ENCODE data around the gene AVPR2.

The AVPR2 gene

DNA sequence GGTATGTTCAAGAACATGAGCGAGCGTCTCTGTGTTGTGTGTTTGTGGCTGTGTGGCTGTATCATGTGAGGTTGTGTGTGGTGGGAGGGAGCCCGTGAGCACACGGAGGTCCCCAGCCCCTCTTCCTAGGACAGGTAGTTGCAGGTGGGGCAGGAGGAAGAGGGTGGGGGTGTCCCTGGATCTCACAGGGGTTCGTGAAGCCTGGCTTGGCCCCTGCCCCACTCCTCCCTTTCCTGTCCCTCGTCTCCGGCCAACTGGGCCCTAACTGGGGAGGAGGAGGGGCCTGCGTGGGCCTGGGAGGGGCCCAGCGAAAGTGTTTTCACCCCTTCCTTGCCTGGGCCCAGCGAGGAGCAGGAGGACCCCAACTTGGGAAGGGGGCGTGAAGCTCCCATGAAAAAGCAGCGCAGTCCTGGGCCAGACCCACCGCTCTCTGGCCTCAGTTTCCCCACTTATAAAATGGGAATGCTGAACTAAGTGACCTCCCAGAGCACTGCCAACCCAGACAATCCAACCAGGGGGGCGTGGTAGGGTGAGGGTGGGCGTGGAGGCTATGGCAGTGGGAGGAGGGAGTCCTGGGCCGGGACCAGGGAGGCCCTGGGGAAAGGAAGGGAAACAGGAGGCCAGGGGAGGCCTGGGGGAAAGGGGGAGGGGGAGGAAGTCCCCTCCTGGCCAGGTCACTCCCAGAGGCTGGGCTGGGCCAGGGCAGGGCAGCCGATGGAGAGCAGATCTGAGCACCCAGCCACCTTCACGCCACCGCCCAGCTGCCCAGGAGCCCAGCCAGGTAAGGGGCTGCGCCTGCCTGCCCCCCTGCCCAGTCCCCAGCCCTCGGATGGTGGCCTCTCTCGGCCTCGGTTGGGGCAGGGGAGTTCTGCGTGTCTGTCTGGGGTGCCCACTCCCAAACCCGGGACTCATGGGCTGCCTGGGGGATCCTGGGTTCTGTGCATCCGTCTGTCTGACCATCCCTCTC, at the start of gene AVPR2:
Gene AVPR2 (plus strand): TSS at position 683 of the 967 bp plus-strand sequence. CDS start 473 bp downstream, outside the sequence.
- no peak for DNase-seq

DNA sequence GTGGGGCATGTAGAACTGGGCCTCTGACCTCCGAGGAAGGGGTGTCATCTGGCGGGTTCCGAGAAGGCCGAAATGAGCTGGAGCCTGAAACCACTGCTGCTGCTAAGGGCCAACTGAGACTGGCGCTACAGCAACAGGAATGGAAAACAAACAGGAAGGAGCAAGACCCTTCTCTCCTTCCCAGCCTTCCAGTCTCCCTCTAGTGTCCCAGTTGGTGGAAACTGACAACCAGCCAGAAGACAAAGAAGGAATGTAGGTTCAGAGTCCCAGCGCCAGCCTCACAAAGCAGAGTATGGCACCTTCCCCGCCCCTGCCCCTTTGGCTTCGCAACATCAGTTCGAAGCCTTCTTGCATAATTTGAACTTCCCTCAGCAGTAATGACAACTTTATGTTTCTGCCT, 49.8 kb upstream of the AVPR2 start:
- no peak for DNase-seq

DNA sequence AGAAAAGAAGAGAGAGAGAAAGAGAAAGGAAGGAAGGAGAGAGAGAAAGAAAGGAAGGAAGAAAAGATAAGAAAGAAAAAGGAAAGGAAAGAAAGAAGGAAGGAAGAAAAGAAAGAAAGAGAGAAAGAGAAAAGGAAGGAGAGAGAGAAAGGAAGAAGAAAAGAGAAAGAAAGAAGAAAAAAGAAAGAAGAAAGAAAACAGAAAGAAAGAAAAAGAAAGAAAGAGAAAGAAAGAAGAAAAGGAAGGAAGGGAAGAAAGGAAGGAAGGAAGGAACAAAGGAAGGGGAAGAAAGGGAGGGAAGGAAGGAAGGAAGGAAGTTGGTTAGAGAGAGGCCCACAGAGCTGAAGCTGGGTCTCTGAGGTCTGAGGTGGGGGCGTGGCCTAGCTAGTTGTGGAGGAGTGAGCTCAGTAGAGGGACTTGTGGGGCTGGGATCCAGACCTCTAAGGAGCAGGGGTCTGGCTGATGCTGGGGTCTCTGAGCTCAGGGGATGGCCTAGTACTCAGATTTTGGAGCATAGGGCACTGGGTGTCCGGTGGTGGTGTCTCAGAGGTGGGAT, 47.0 kb upstream of the AVPR2 start:
- DNase-seq: no peak

DNA sequence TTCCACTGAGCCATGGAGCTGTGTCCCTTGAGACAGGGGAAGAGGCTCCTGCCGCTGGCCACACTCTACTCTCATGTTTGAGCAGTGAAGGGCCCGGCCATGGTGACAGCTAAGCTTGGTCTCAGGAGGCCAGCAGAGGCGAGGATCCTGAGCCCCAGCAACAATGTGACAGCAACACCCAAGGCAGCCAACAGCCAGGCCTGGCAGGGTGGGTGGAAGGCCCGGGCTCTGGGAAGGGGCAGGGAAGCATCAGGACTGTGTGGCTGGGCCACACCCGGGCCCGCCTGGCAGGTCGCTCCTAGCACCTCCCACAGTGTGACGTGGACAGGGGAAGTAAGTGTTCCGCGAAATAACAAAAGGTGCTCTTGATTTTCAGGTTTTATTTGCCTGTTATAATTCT, 43.3 kb upstream of the AVPR2 start:
- DNase-seq: no peak

DNA sequence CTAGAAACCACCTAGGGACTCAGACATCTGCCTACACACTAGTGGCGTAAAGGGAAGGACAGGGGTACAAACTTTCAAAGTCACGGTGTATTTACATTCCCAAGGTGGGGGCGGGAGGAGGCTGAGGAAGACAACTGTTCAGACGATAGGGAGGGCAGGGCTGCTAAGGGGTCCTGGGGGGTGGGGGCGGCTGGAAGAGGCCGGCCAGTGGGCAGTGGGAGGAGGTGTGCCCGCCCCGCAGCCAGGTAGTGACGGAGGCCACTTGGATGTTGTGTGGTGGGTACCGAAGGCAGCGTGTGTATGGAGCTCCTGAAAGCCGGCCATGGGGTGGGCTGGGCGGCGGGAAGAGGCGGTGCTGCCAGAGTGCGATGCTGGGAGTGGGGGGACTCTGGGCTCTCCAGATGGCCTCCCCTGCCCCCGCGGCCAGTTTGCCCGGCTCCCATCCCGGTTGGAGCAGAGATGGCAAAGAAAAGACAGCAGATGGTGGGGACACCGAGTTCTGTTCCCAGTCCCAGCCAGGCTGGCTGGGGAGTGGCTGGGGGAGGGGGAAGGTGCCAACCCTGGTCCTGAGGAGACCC, 42.7 kb upstream of the AVPR2 start:
- DNase-seq: no peak

DNA sequence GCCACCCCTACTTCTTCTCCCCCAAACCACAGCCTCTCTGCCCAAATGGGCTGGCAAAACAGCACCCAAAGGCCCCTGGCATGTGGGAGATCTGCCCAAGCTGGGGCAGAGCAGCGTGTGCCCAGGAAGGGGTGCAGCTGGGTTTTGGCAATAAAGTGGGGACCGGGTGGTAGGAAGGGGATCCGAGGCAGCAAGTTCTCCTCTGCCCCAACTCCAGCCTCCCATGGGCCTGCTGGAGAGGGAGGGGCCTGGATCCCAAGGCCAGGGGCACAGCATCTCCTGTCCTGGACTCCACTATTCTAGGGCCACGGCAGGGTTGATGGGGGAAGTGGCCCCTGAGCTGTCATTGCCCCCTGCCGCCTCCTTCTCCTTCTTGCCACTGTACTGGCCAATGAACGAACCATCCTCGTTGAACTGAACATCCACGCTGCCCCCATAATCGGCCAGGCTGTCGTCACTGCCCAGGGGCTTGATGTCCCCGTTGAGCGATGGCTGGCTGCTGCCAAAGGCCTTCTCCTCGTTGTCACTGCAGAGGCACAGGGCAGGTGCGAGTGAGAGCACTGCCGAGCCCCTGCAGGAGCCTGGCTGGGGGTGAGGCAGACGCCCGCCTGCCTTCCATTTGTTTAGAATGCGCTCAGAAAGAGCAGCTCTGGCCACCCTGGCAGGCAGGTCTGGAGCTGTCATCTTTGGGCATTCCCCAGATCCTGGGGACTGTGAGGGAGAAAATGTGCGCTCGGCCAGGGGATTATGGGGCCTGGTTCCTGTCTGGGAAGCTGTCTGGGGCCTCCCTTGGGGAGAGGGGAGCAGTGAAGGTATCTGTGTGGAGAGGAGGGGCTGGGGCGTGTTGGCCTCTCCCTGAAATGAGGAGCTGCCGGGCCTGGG, 41.9 kb upstream of the AVPR2 start:
- no peak for DNase-seq

DNA sequence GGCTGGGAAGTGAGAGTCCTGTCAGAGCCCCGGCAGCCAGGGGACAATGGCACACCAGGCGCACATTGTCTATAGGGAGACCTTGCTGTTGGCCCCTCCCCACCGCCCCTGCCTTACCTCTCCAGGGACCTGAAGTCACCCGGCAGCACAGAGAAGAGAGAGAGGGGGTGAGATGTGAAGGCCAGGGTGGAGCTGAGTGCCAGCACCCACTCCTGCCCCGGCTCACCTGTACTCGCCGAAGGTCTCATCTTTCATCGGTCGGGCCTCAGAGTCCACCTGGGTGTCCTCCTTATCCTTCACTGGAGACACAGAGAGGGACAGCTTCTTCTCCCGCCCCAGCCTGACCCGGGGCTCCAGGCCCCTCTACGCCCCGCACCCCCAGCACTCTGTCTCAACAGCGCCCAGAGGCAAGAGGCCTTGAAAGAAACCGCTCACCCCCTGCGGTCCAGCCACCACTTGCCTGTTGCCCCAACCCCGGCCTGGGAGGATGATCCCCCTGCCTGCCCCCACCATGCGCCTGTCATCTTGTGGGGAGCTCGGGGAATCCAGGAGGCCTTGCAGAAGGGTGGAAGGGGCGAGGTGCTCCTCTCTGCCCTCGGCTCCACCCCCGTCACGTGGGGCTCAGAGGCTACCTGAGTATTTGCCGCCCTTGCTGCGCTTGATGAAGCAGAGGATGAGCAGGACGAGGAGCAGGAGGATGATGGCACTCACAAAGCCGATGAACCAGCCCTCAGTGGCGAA, 41.1 kb upstream of the AVPR2 start:
- DNase-seq: no peak

DNA sequence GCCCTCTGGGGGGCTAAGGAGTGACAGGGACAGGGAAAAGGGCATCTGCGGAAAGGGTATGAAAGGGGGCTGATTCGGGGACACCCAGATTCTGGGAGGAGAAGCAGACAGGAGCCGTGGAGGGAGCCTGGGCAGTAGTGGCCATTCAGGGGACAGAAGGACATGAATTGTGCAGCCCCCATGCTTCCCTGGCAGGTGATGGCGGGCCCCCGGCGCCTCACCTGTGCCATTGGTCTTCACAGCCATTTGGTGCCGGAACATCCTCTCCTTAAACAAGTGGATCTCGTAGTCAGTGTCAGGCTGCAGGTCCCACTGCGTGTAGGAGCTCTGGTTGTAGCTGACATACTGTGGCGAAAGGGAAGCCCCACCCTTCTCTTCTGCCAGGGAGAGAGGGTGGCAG, 40.4 kb upstream of the AVPR2 start:
- no peak for DNase-seq

DNA sequence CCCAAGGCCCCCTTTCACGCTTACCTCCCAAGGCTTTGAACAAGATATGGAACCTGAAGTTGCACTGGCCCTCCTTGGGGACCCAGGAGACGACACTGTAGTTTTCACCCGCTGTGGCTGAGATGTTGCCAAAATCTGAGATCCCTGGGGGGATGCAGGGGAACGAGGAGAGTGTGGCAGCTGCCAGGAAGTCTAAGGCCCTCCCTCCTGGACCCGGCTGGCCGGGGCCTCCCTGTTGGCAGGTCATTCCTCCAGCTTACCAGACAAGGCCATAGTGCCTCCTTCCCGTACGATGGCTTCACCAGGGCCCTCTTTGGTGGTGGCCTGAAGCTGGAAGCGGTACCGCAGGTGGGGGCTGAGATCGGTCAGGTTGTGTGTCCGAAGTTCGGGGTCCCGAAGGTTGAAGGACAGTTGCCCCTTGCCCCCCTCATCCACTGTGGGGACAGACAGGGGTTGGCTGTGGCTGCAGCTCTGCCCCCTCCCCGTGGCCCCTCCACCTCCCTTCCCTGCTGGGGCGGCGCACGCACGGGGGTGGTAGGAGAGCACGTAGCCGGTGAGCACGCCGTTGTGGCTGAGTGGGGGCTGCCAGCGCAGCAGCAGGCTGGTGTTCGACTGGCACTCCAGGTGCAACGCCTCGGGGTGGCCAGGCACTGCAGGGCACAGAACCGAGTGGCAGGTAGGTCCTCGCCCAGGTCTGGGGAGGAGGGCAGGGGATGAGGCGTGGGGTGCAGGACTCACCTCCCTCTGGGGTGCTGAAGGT, 39.7 kb upstream of the AVPR2 start:
- DNase-seq: no peak

DNA sequence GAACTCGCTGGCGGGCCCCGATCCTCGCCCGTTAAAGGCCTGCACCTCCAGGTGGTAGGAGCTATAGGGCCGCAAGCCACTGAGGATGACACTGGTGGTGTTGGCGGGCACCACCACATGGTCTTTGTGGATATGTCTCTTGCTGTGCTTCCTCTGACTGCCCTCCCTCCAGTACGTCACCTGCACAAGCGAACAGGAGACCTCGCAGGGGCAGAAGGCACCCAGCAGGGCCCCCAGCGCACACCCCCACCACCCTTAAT, 39.2 kb upstream of the AVPR2 start:
- no peak for DNase-seq

DNA sequence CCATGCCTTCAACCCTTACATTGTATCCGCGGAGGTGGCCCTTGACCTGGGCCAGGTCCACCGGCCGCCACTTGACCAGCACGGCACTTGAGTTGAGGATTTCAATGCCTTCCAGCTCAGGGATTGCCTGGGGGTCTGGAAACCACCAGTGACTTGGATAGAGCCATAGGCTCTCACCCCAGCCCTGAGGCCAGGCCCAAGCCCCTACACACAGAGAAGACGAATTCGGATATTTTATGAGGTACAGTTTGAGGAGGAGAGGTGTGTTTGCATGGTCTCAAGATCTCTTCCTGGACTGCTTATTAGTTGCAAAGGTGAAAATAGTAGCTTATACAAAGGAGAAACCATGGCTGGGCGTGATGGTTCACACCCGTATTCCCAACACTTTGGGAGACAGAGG, 38.8 kb upstream of the AVPR2 start:
- no peak for DNase-seq

DNA sequence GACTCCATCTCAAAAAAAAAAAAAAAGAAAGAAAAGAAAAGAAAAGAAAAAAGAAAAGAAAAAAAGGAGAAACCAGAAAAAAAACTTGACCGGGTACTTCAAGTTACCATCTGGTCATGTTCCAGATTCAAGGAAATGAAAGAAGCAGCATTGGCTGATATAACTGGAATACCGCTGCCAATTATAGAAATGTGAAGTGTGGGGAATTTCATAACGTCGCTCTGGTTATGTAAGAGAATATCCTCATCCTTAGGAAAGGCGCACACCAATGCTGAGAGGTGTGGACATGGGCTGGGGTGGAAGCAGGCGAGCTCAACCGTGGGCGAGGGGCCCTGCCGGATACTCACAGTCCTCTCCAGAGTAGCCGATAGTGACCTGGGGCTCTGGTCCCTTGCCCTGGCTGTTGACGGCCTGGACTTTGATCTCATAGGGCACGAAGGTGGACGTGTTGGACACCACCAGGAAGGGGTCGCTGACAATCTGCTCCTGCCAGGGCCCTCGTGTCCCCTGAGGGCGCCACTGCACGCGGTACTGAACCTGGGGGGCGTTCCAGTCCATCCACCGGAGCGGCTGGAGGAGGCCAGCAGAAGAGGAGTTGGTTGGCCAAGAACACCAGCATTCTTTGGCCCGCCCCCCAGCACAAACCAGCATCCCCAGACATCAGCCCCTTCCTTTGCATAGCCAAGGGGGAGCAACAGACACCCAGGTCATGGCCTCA, 38.0 kb upstream of the AVPR2 start:
- DNase-seq: no peak

DNA sequence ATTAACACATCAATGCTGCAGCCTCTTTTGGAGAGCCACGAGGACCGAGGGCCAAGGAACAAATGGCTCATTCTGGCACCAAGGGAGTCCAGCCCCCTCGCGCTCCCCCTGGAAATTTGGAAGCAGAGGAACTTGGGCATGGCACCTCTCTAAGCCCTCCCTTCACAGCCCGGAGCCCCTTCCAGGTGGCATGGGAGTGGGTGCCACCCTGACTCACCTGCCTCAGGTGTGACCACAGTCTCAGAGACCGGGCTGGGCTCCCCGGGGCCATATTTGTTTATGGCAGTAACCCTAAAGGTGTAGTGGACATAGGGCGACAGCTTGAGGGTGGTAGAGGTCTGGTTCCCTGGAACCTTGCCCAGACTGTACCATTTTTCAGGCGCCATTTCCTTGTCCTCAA, 37.3 kb upstream of the AVPR2 start:
- no peak for DNase-seq

DNA sequence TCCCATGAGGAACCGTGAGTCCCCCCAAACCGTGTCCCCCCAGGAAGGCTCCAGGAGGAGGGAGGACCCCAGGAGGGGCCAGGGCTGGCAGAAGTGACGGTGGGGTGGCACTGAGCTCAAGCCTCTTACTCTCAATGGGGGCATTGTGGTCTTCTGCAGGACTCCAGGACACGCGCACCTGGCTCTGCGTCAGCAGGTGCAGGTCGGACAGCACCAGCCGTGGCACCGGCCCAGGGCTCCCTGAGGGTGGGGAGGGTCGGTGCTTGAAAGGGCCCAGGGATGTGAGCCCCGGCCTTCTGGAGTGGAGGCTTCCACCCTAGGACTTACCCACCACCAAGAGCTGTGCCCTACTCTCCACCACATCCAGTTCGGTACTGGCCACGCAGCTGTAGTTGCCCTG, 36.8 kb upstream of the AVPR2 start:
- DNase-seq: no peak

DNA sequence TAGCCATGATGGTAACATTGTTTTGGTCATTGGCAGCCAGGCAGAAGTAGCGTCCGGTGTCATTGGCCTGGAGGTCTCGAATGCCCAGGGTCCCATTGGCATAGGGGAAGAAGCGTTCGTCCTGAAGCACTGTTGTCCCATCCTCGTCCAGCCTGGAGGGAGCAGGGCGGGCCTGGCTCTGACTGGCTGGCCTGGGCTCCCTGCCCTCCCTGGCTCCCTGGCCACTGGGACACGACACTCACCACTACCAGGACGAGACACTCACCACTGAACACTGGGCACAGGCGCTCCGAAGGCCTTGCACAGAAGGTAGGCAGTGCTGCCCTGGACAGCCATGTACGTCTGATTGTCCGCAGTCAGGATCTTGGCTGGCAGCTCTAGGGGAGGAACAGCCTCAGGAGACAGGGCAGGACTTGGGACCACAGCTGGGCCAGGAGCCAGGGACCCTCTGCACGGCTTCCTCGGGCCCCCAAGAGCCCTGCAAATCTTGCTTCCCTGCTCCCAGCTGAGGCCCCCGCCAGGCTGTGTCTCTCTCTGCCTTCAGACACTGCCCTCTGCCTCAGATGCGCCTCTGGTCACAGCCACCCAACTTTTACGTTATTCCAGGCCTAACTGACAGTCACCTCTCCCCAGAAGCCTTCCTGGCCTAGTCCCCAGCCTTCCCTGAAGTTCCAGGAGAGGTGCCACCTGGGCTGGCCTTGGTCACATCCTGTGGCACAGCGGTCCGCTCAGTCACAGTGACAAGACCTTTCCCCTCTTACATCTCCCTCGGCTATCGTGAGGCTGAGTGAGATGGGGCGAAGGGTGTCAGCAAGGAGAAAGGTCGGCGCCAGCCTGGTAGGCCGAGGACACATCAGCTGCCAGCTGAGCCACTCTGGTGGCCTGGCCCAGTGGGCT, 35.6 kb upstream of the AVPR2 start:
- no peak for DNase-seq

DNA sequence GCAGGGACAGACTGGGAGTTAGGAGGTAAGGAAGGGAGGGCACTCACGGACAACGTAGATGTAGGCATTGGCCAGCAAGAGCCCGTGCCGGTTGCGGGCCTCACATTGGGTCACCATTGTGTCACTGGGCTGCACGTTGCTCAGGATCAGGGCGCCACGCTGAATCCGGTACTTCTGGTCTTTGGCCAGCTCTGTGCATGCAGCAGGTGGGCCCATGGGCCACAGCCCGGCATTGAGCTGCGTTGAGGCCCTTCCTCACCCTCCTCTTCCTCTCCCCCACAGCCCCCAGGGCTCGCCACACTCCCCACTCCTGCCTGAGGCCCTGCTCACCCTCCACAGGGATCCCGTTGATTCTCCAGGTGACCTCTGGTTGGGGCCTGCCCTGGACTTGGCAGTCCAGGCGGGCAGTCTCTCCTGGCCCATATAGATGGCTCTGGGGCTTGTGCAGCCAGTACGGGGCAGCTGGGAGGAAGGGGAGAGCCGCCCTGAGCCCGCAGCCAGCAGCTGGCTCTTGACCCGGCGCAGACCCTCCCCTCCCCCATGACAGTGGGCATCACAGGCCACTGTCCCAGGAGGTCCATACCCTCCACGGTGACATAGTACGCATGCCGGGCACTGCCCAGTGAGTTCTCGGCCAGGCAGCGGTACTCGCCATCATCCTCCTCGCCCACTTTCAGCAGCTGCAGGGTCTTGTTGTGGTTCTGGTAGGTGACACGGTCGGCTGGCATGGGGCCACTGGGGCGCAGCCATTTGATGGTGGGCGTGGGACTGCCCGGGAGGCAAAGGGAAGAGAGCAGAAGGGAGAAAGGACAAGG, 34.8 kb upstream of the AVPR2 start:
- DNase-seq: no peak

DNA sequence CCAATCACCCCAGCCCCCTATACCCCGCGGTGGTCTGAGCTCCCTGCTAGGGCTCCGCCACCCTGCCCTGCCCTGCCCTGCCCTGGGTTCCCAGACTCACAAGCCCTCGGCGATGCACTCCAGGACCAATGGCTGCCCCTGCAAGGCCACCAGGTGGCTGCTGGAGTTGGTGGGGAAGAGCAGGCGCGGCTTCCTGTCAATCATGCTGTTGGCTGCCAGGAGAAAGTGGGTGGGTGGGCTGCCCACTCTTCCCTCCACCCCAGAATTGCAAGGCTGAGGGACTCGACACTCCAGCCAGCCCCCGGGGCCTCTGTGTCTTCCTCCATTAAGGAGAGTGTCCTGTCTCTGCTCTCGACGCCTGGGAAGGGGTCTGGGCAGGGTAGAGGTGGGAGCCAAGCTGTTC, 34.2 kb upstream of the AVPR2 start:
- no peak for DNase-seq

DNA sequence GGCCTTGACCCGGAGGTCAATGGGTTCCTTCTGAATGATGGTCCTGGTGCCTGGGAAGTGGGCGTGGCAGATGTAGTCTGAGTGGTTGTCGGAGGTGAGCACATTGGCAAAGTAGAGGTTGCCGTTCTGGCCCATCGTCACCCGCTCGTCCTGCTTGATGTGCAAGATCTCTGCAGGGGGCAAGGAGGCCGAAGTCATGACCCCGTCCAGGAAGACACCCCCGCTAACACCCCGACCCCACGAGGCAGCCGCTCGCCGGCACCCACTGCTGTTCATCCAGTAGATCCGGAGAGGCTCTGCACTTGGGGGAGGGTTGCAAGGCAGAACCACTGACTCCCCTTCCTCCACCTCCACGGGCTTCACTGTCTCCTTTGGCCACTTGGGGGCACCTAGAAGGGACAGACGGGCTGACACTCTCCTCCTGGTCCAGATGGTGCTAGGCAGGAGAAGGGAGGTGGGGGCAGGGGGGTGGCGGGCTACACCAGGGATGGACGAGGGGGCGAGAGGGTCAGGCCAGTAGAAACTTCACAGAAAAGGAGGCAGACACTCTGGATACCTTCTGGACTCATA, 33.6 kb upstream of the AVPR2 start:
- DNase-seq: no peak

DNA sequence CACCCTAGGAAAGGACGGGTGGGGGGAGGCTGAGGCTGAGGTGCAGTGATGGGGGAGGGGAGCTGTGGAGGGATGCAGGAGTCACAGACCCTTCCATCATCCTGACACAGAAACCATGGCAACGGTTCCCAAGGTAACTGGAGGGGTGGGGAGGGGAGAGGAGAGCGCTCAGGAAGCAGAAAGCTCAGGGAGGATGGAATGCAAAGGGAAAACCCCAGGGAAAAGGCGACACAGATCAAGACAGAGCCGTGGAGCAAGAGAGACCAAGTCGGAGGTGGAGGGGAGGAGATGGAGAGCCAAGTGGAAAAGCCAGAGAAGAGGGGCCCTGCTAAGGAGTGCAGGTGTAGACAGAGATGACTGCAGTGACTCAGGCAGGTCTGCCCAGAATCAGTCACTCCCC, 33.0 kb upstream of the AVPR2 start:
- DNase-seq: no peak

Data from activated CD8-positive, alpha-beta memory T cell treated with anti-CD3 and anti-CD28 coated beads for 24 hours (primary cell).